IMR-90 (cell line): ENCODE data around the gene AKAP7. TPM values are rescaled to one million over a fixed set of nuclear protein-coding genes. Genes with fewer than 3 reads are reported as not detected.
"Not testable (repeated sequence)": the region's sequence is repeated elsewhere in the genome, so short reads cannot be mapped to it uniquely, and the experiment has no call there.

ENCODE experiments used
- ATAC-seq: fragments of 200-7000 bp; cut with Tn5 transposase; 2 replicates; pipeline ENCODE4 v1.9.1; 2020; ENCODE audit warnings: low read depth, mild to moderate bottlenecking, moderate library complexity
- BruUV-seq: library from RNA; stranded (reverse); fragments of 400-500 nt; replicated peaks from 2 replicates; lab custom pipeline; 2021; lab: Mats Ljungman, UMichigan
- CTCF ChIA-PET: fragments of 300-600 bp; formaldehyde crosslinking; extraction: SDS; loops from one replicate; lab custom pipeline; 2021; ENCODE audit warnings: antibody characterized with exemption; lab: Yijun Ruan, JAX
- POLR2A ChIA-PET: fragments of 300-600 bp; sonication (Branson Sonifier 250); formaldehyde crosslinking; loops from one replicate; lab custom pipeline; 2022; ENCODE audit warnings: antibody characterized with exemption; ENCODE audit not compliant: unreplicated experiment; lab: Charles Lee
- DNase-seq: peaks from one replicate; pipeline ENCODE4 v3.0.0; 2013
- H2AFZ ChIP-seq: replicated peaks from 2 replicates; pipeline ENCODE3; 2013; ENCODE audit warnings: low read length, mild to moderate bottlenecking; ENCODE audit not compliant: poor library complexity
- H2AK5ac ChIP-seq: 2 replicates; pipeline ENCODE4 v1.6.1; 2013; ENCODE audit warnings: low read depth, low read length, inconsistent platforms
- H2AK9ac ChIP-seq: replicated peaks from 2 replicates; pipeline ENCODE3; 2013; ENCODE audit warnings: mild to moderate bottlenecking, low read depth, low read length, moderate library complexity; ENCODE audit not compliant: poor library complexity
- H2BK120ac ChIP-seq: 2 replicates; pipeline ENCODE4 v1.6.1; 2013; ENCODE audit warnings: low read depth, low read length, inconsistent platforms
- H2BK15ac ChIP-seq: 3 replicates; pipeline ENCODE4 v1.6.1; 2013; ENCODE audit warnings: low read depth, low read length, inconsistent platforms
- H2BK20ac ChIP-seq: 2 replicates; pipeline ENCODE4 v1.6.1; 2013; ENCODE audit warnings: low read depth, mild to moderate bottlenecking, inconsistent platforms, low read length, moderate library complexity
- H2BK5ac ChIP-seq: 2 replicates; pipeline ENCODE4 v1.6.1; 2013; ENCODE audit warnings: mild to moderate bottlenecking, low read depth, low read length, inconsistent platforms; ENCODE audit not compliant: poor library complexity, severe bottlenecking
- H3K14ac ChIP-seq: replicated peaks from 2 replicates; pipeline ENCODE4 v1.6.1; 2013; ENCODE audit warnings: low read depth, low read length, inconsistent platforms
- H3K18ac ChIP-seq: 2 replicates; pipeline ENCODE4 v1.6.1; 2013; ENCODE audit warnings: low read depth, low read length, control low read depth
- H3K23ac ChIP-seq: 2 replicates; pipeline ENCODE4 v1.6.1; 2013; ENCODE audit warnings: low read depth, low read length, inconsistent platforms
- H3K27ac ChIP-seq: 2 replicates; pipeline ENCODE4 v1.5.1; 2013; ENCODE audit warnings: mild to moderate bottlenecking, control low read depth, low read length; ENCODE audit not compliant: insufficient read depth
- H3K27me3 ChIP-seq: 2 replicates; pipeline ENCODE4 v1.6.1; 2013; ENCODE audit warnings: low read length; ENCODE audit not compliant: control insufficient read depth, insufficient read depth
- H3K36me3 ChIP-seq: 2 replicates; pipeline ENCODE4 v1.6.1; 2013; ENCODE audit warnings: low read length, mixed read lengths; ENCODE audit not compliant: control insufficient read depth, insufficient read depth
- H3K4ac ChIP-seq: 2 replicates; pipeline ENCODE4 v1.6.1; 2013; ENCODE audit warnings: low read depth, low read length, inconsistent platforms
- H3K4me1 ChIP-seq: 2 replicates; pipeline ENCODE4 v1.6.1; 2013; ENCODE audit warnings: low read length, mixed read lengths; ENCODE audit not compliant: control insufficient read depth, insufficient read depth
- H3K4me2 ChIP-seq: 2 replicates; pipeline ENCODE4 v1.6.1; 2013; ENCODE audit warnings: low read depth, mild to moderate bottlenecking, control low read depth, low read length, moderate library complexity
- H3K4me3 ChIP-seq: 2 replicates; pipeline ENCODE4 v1.5.1; 2013; ENCODE audit warnings: low read depth, mild to moderate bottlenecking, control low read depth, low read length, moderate library complexity; ENCODE audit not compliant: insufficient read depth
- H3K56ac ChIP-seq: 2 replicates; pipeline ENCODE4 v1.6.1; 2013; ENCODE audit warnings: low read length, inconsistent platforms; ENCODE audit not compliant: insufficient read depth; ENCODE audit errors: extremely low read depth
- H3K79me1 ChIP-seq, 2 experiments: 2 replicates each; pipeline ENCODE4 v1.6.1; 2013; ENCODE audit warnings: low read length in 2 of 2, inconsistent platforms in 1 of 2, low read depth in 1 of 2
- H3K9ac ChIP-seq: 2 replicates; pipeline ENCODE4 v1.6.1; 2013; ENCODE audit warnings: low read depth, low read length, control low read depth
- H3K9me1 ChIP-seq: 2 replicates; pipeline ENCODE4 v1.6.1; 2013; ENCODE audit warnings: low read length, inconsistent platforms; ENCODE audit not compliant: insufficient read depth
- H3K9me3 ChIP-seq: 2 replicates; pipeline ENCODE4 v1.6.1; 2013; ENCODE audit warnings: low read length; ENCODE audit not compliant: control insufficient read depth, insufficient read depth
- H4K20me1 ChIP-seq: 2 replicates; pipeline ENCODE4 v1.6.1; 2013; ENCODE audit warnings: low read length, inconsistent platforms; ENCODE audit not compliant: insufficient read depth
- H4K5ac ChIP-seq: 2 replicates; pipeline ENCODE4 v1.6.1; 2013; ENCODE audit warnings: mild to moderate bottlenecking, low read depth, low read length, control low read depth
- H4K8ac ChIP-seq, 2 experiments: 2 replicates each; pipeline ENCODE4 v1.6.1; 2013; ENCODE audit warnings: low read depth in 2 of 2, low read length in 2 of 2, control low read depth in 1 of 2, inconsistent platforms in 1 of 2
- H4K91ac ChIP-seq: 2 replicates; pipeline ENCODE4 v1.6.1; 2013; ENCODE audit warnings: low read depth, low read length, inconsistent platforms; ENCODE audit not compliant: insufficient read depth
- CEBPB ChIP-seq: IDR thresholded peaks from 2 replicates; pipeline ENCODE4 v1.6.1; 2012; ENCODE audit warnings: low read depth, low read length, improper control_type of control experiment
- WGBS, 2 experiments: methylation state at CpG; one replicate each; pipeline versions ENCODE4 v1.1.5 to v1.1.7; 2013; ENCODE audit warnings: missing lambda C conversion rate in 2 of 2; ENCODE audit not compliant: insufficient read length in 1 of 2; ENCODE audit errors: extremely low coverage in 2 of 2; 5-methylcytosine and 5-hydroxymethylcytosine counted together
- dilution Hi-C: fragments of 300-500 bp; cut with HindIII; formaldehyde crosslinking; loops from one replicate; pipeline ENCODE4 v1.14.3; 2018; ENCODE audit warnings: low sequenced_read_pairs; ENCODE audit not compliant: unreplicated experiment
- in situ Hi-C: fragments of 300-500 bp; cut with MboI; formaldehyde crosslinking; loops from 3 replicates; pipeline ENCODE4 v1.14.3; 2019; ENCODE audit warnings: low sequenced_read_pairs, inconsistent platforms, mixed read lengths
- intact Hi-C: fragments of 100-400 bp; cut with micrococcal nuclease; formaldehyde crosslinking; loops from 2 replicates; pipeline ENCODE4 v1.10.0; 2022
- polyA plus RNA-seq, 3 experiments: library from polyadenylated mRNA; depleted of rRNA; stranded (reverse); fragments of >200 nt; gene quantifications; 2 replicates each; pipeline ENCODE4 v1.2.3, GENCODE V29; 2012; ENCODE audit warnings: low replicate concordance in 1 of 3
- total RNA-seq: library from RNA; depleted of rRNA; stranded (reverse); fragments of >200 nt; gene quantifications from 2 replicates; pipeline ENCODE4 v1.2.3, GENCODE V29; 2012

Gene AKAP7
- total and polyA plus RNA-seq, 2 of the 4 experiments (the other 2 are of a cell fraction) = 0.54 to 1.1 TPM

GRCh38 chr6:131260960-131261359 is 125.7 kb downstream of the AKAP7 start:
- H2BK15ac ChIP-seq, DNase-seq, H3K4me2 ChIP-seq, BruUV-seq, H4K5ac ChIP-seq, H3K79me1 ChIP-seq, H3K4me3 ChIP-seq, H3K4me1 ChIP-seq, intact Hi-C loops, H2BK20ac ChIP-seq, H4K20me1 ChIP-seq, dilution Hi-C loops, H2AFZ ChIP-seq, H2AK9ac ChIP-seq, H2AK5ac ChIP-seq, H3K14ac ChIP-seq, H3K23ac ChIP-seq, H3K56ac ChIP-seq, ATAC-seq, H3K9me3 ChIP-seq, H2BK120ac ChIP-seq, H3K18ac ChIP-seq, H4K8ac ChIP-seq, H3K9ac ChIP-seq, H3K27ac ChIP-seq, H2BK5ac ChIP-seq, POLR2A ChIA-PET, in situ Hi-C loops, H3K9me1 ChIP-seq, H3K27me3 ChIP-seq, H4K91ac ChIP-seq, H3K36me3 ChIP-seq, H3K4ac ChIP-seq: not testable (repeated sequence)
- CTCF ChIA-PET = interaction anchor here (0.7 kb wide), 1 partner anchor 376 kb away, joined by 9 read pairs; no protein-coding TSS in a partner anchor
- no CpG with 5 or more reads among the region's 6 CpGs for WGBS, 2 experiments
- TF ChIP-seq CEBPB = peak; percentile 60
